Caco-2 (cell line): ENCODE measurements around the gene ICA1. TPM values are rescaled to one million over a fixed set of nuclear protein-coding genes. Genes with fewer than 3 reads are reported as not detected.

Experiments used
- BruUV-seq: library from RNA; stranded (reverse); fragments of 400-500 nt; replicated peaks from 2 replicates; lab custom pipeline; 2021; lab: Mats Ljungman, UMichigan
- CTCF ChIA-PET: fragments of 300-600 bp; sonication (Branson Sonifier 250); formaldehyde crosslinking; loops from one replicate; lab custom pipeline; 2022; ENCODE audit warnings: antibody characterized with exemption; lab: Charles Lee
- POLR2A ChIA-PET: fragments of 300-600 bp; sonication (Branson Sonifier 250); formaldehyde crosslinking; loops from one replicate; lab custom pipeline; 2022; ENCODE audit warnings: antibody characterized with exemption; lab: Charles Lee
- DNase-seq, 2 experiments: peaks; one replicate each; pipeline versions ENCODE4 v3.0.0 to v3.0.0-alpha.2; 2020 to 2022
- H3K27me3 ChIP-seq: replicated peaks from 2 replicates; pipeline ENCODE4 v1.6.0; 2011; ENCODE audit warnings: low read length; ENCODE audit not compliant: control insufficient read depth, insufficient read depth
- H3K36me3 ChIP-seq: 2 replicates; pipeline ENCODE4 v1.5.1; 2011; ENCODE audit warnings: low read length; ENCODE audit not compliant: control insufficient read depth, insufficient read depth
- H3K4me1 ChIP-seq: fragments of 250-450 bp; sonication (Bioruptor Pico); 2 replicates; pipeline ENCODE4 v1.5.1; 2020; ENCODE audit warnings: mild to moderate bottlenecking
- H3K4me3 ChIP-seq: 2 replicates; pipeline ENCODE4 v1.5.1; 2011; ENCODE audit warnings: low read depth, mild to moderate bottlenecking, control low read depth, low read length
- H3K9me3 ChIP-seq: fragments of 250-450 bp; sonication (Bioruptor Pico); 2 replicates; pipeline ENCODE4 v1.5.1; 2020; ENCODE audit warnings: mild to moderate bottlenecking, moderate library complexity
- H3K27ac Mint-ChIP-seq: one replicate; pipeline ENCODE4 v1.8.0; 2022; ENCODE audit warnings: mixed read lengths; ENCODE audit not compliant: unreplicated experiment
- H3K27me3 Mint-ChIP-seq: one replicate; pipeline ENCODE4 v1.8.0; 2022; ENCODE audit warnings: mixed read lengths; ENCODE audit not compliant: insufficient read depth, unreplicated experiment
- H3K36me3 Mint-ChIP-seq: one replicate; pipeline ENCODE4 v1.8.0; 2022; ENCODE audit warnings: mild to moderate bottlenecking, mixed read lengths; ENCODE audit not compliant: insufficient read depth, unreplicated experiment
- H3K4me1 Mint-ChIP-seq: one replicate; pipeline ENCODE4 v1.8.0; 2022; ENCODE audit warnings: low read depth, mixed read lengths; ENCODE audit not compliant: unreplicated experiment
- H3K4me3 Mint-ChIP-seq: one replicate; pipeline ENCODE4 v1.8.0; 2022; ENCODE audit warnings: mild to moderate bottlenecking, moderate library complexity, mixed read lengths; ENCODE audit not compliant: unreplicated experiment
- H3K9me3 Mint-ChIP-seq: one replicate; pipeline ENCODE4 v1.8.0; 2022; ENCODE audit warnings: mixed read lengths; ENCODE audit not compliant: unreplicated experiment
- CTCF ChIP-seq, 2 experiments: fragments of 200-600 bp in 1 of 2; IDR thresholded peaks; 1 replicate in 1 of 2; 2 replicates in 1 of 2; pipeline versions ENCODE4 v1.5.1 to v1.8.0; 2011 to 2022; ENCODE audit warnings: antibody characterized with exemption in 1 of 2, control low read depth in 1 of 2, inconsistent platforms in 1 of 2, low read depth in 1 of 2, low read length in 1 of 2, mild to moderate bottlenecking in 1 of 2, moderate library complexity in 1 of 2; ENCODE audit not compliant: insufficient read depth in 1 of 2, severe bottlenecking in 1 of 2, unreplicated experiment in 1 of 2
- intact Hi-C: fragments of 100-400 bp; cut with micrococcal nuclease; formaldehyde crosslinking; loops from one replicate; pipeline ENCODE4 v1.10.0; 2022; ENCODE audit not compliant: unreplicated experiment
- total RNA-seq: library from RNA; stranded (reverse); gene quantifications from 2 replicates; pipeline ENCODE4 v1.2.3, GENCODE V29; 2022

ICA1 gene
- total RNA-seq, 1 experiment from 2014 or later: 34.2 TPM

- H3K36me3 ChIP-seq: no peaks in the 10 kb centered on the region; the same call in 1 of the 2 replicates
- no peaks in the 10 kb centered on the region for H3K9me3 ChIP-seq
- CTCF ChIA-PET: no interaction called here
- Mint-ChIP-seq H3K9me3 (peaks cover 10% of the 10 kb centered on the region), H3K36me3 (no peaks in the 10 kb centered on the region), H3K27me3 (no peaks in the 10 kb centered on the region), H3K27ac (no peak overlapping the region), H3K4me1 (no peaks in the 10 kb centered on the region), H3K4me3 (no peak overlapping the region)
- BruUV-seq: no TSS peak
- POLR2A ChIA-PET: no interaction called here
- no peak overlapping the region for H3K4me3 ChIP-seq
- no peak for TF ChIP-seq CTCF (IDR thresholded peaks at IDR 0.05; ENCODE audit: insufficient read depth in 1 of 2, low read depth in 1 of 2, low read length in 1 of 2, severe bottlenecking in 1 of 2, unreplicated experiment in 1 of 2)
- DNase-seq: no peak
- H3K27me3 ChIP-seq: no peaks in the 10 kb centered on the region
- H3K4me1 ChIP-seq: no peaks in the 10 kb centered on the region
- intact Hi-C loops: no loop called here
Measured at GRCh38 chr7:8151161-8151725, 110.7 kb downstream of the ICA1 start.

GRCh38 chr7:8149222-8149621 is 112.7 kb downstream of the ICA1 start:
- no TSS peak for BruUV-seq
- Histone ChIP-seq H3K27me3 (no peaks in the 10 kb centered on the region), H3K36me3 (no peaks in the 10 kb centered on the region), H3K9me3 (no peaks in the 10 kb centered on the region), H3K4me1 (no peaks in the 10 kb centered on the region), H3K4me3 (no peak overlapping the region)
- TF ChIP-seq CTCF (IDR thresholded peaks at IDR 0.05; ENCODE audit: insufficient read depth in 1 of 2, low read depth in 1 of 2, low read length in 1 of 2, severe bottlenecking in 1 of 2, unreplicated experiment in 1 of 2): no peak
- Mint-ChIP-seq H3K4me3 (no peak overlapping the region), H3K36me3 (no peaks in the 10 kb centered on the region), H3K4me1 (no peaks in the 10 kb centered on the region), H3K9me3 (peaks cover 10% of the 10 kb centered on the region), H3K27me3 (no peaks in the 10 kb centered on the region), H3K27ac (no peak overlapping the region)
- intact Hi-C loops: no loop called here
- no peak for DNase-seq
- POLR2A ChIA-PET: no interaction called here
- CTCF ChIA-PET: no interaction called here

GRCh38 chr7:8147760-8148463 is 114.1 kb downstream of the ICA1 start:
- Histone ChIP-seq H3K4me1 (peaks cover 3% of the 10 kb centered on the region), H3K36me3 (no peaks in the 10 kb centered on the region), H3K4me3 (no peak overlapping the region), H3K27me3 (no peaks in the 10 kb centered on the region), H3K9me3 (no peaks in the 10 kb centered on the region)
- Mint-ChIP-seq H3K4me3 (no peak overlapping the region), H3K4me1 (no peaks in the 10 kb centered on the region), H3K36me3 (no peaks in the 10 kb centered on the region), H3K9me3 (peaks cover 5% of the 10 kb centered on the region), H3K27ac (no peak overlapping the region), H3K27me3 (no peaks in the 10 kb centered on the region)
- ChIA-PET POLR2A (no interaction called here), CTCF (interaction anchor here (0.5 kb wide), 1 partner anchor 1508 kb away, joined by 3 read pairs; no protein-coding TSS in a partner anchor)
- no TSS peak for BruUV-seq
- no peak for DNase-seq
- TF ChIP-seq CTCF (IDR thresholded peaks at IDR 0.05; ENCODE audit: insufficient read depth in 1 of 2, low read depth in 1 of 2, low read length in 1 of 2, severe bottlenecking in 1 of 2, unreplicated experiment in 1 of 2): no peak
- intact Hi-C loops: no loop called here
